Immature natural killer cell (primary cell): ENCODE data around the gene RRP1B. TPM values are rescaled to one million over a fixed set of nuclear protein-coding genes. Genes with fewer than 3 reads are reported as not detected.

Experiments
- DNase-seq, 3 donors: peaks; one replicate each; pipeline ENCODE4 v3.0.0; 2022; ENCODE audit warnings: mixed read lengths in 1 of 3
- H3K27ac Mint-ChIP-seq, 6 donors: one replicate each; pipeline ENCODE4 v1.8.0; 2020; ENCODE audit warnings: mixed read lengths in 6 of 6, mild to moderate bottlenecking in 5 of 6, inconsistent platforms in 4 of 6, moderate library complexity in 3 of 6
- H3K27me3 Mint-ChIP-seq, 3 donors: one replicate each; pipeline ENCODE4 v1.8.0; 2020 to 2021; ENCODE audit warnings: low read depth in 3 of 3, mild to moderate bottlenecking in 3 of 3, mixed read lengths in 3 of 3, moderate library complexity in 3 of 3, inconsistent platforms in 1 of 3
- H3K36me3 Mint-ChIP-seq, 3 donors: one replicate each; pipeline ENCODE4 v1.8.0; 2020; ENCODE audit warnings: mixed read lengths in 3 of 3, inconsistent platforms in 2 of 3, mild to moderate bottlenecking in 2 of 3
- H3K4me1 Mint-ChIP-seq, 2 donors: one replicate each; pipeline ENCODE4 v1.8.0; 2020; ENCODE audit warnings: inconsistent platforms in 2 of 2, mild to moderate bottlenecking in 2 of 2, mixed read lengths in 2 of 2, moderate library complexity in 1 of 2
- H3K4me3 Mint-ChIP-seq, 5 donors: one replicate each; pipeline ENCODE4 v1.8.0; 2020; ENCODE audit warnings: mild to moderate bottlenecking in 5 of 5, mixed read lengths in 5 of 5, inconsistent platforms in 3 of 5, moderate library complexity in 3 of 5
- H3K9me3 Mint-ChIP-seq, 6 donors: one replicate each; pipeline ENCODE4 v1.8.0; 2020; ENCODE audit warnings: mild to moderate bottlenecking in 6 of 6, mixed read lengths in 6 of 6, inconsistent platforms in 4 of 6, moderate library complexity in 3 of 6
- polyA plus RNA-seq, 3 donors: library from polyadenylated mRNA; unstranded; fragments of 300-500 nt; fragmentation: Illumina TruSeq; gene quantifications; one replicate each; pipeline ENCODE4 v1.2.3, GENCODE V29; 2021

Gene RRP1B
- polyA plus RNA-seq, 3 donors from 2014 or later = 4.9 to 31.0 (median 10.2) TPM

- no peaks in the 10 kb centered on the region for H3K9me3 Mint-ChIP-seq
- no peak overlapping the region for H3K4me3 Mint-ChIP-seq
- no peak overlapping the region for H3K27ac Mint-ChIP-seq
- peaks cover 0 to 11% (median 10%) of the 10 kb centered on the region in 3 donors for H3K27me3 Mint-ChIP-seq
- no peaks in the 10 kb centered on the region for H3K4me1 Mint-ChIP-seq
- DNase-seq = no peak
- peaks cover 0 to 6% (median 3%) of the 10 kb centered on the region in 3 donors for H3K36me3 Mint-ChIP-seq
These were observed 31.8 kb upstream of the RRP1B start for GRCh38 chr21:43627527-43627926.

DNA sequence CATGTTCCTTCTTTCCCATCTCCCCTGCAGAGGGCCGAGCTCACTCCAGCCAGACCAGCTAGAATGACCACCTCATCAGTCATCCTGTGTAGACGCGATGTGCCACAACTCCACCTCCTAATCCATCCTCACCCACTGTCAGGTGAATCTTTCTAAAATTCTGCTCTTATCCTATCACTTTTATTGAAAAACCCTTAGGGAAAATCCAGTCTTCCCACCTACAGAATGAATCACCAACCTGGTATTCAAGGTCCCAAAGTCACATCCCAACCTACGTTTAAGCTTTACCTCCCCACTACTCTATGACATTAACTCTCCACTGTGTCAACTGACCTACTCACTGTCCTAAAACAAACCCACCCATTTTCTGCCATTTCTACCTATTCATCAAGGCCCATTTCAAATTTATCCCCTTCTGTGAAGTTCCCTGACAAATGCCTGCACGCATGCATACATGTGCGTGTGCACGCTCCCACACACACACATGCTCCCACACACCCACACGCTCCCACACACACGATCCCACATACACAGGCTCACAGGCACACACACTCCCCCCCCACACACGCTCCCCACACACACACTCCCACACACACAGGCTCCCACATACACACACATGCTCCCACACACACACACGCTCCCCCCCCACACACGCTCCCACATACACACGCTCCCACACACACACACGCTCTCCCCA is 27.8 kb upstream of the RRP1B start:
- peaks cover 0 to 3% (median 0%) of the 10 kb centered on the region in 3 donors for H3K27me3 Mint-ChIP-seq
- H3K36me3 Mint-ChIP-seq = peaks cover 0 to 6% (median 3%) of the 10 kb centered on the region in 3 donors
- DNase-seq = no peak
- no peaks in the 10 kb centered on the region for H3K4me1 Mint-ChIP-seq
- H3K27ac Mint-ChIP-seq = no peak overlapping the region
- H3K4me3 Mint-ChIP-seq = no peak overlapping the region
- H3K9me3 Mint-ChIP-seq = no peaks in the 10 kb centered on the region

GRCh38 chr21:43632373-43632905 is 26.9 kb upstream of the RRP1B start:
- H3K27ac Mint-ChIP-seq = no peak overlapping the region
- H3K4me3 Mint-ChIP-seq = no peak overlapping the region
- H3K9me3 Mint-ChIP-seq = no peaks in the 10 kb centered on the region
- DNase-seq = no peak
- H3K36me3 Mint-ChIP-seq = peaks cover 0 to 6% (median 3%) of the 10 kb centered on the region in 3 donors
- peaks cover 0 to 3% (median 0%) of the 10 kb centered on the region in 3 donors for H3K27me3 Mint-ChIP-seq
- no peaks in the 10 kb centered on the region for H3K4me1 Mint-ChIP-seq

GRCh38 chr21:43634618-43635017 is 24.7 kb upstream of the RRP1B start:
- no peaks in the 10 kb centered on the region for H3K9me3 Mint-ChIP-seq
- peaks cover 0 to 6% (median 3%) of the 10 kb centered on the region in 3 donors for H3K36me3 Mint-ChIP-seq
- no peak overlapping the region for H3K4me3 Mint-ChIP-seq
- H3K27me3 Mint-ChIP-seq = no peaks in the 10 kb centered on the region
- DNase-seq = no peak
- H3K4me1 Mint-ChIP-seq = no peaks in the 10 kb centered on the region
- H3K27ac Mint-ChIP-seq = no peak overlapping the region

- Mint-ChIP-seq H3K9me3 (no peaks in the 10 kb centered on the region), H3K27me3 (no peaks in the 10 kb centered on the region), H3K36me3 (peaks cover 0 to 6% (median 3%) of the 10 kb centered on the region in 3 donors), H3K27ac (no peak overlapping the region), H3K4me3 (no peak overlapping the region), H3K4me1 (no peaks in the 10 kb centered on the region)
- no peak for DNase-seq
These were observed 23.9 kb upstream of the RRP1B start for GRCh38 chr21:43635436-43635835.

- no peak for DNase-seq
- no peak overlapping the region for H3K27ac Mint-ChIP-seq
- no peaks in the 10 kb centered on the region for H3K9me3 Mint-ChIP-seq
- H3K27me3 Mint-ChIP-seq = no peaks in the 10 kb centered on the region
- no peak overlapping the region for H3K4me3 Mint-ChIP-seq
- H3K36me3 Mint-ChIP-seq = no peaks in the 10 kb centered on the region
- H3K4me1 Mint-ChIP-seq = no peaks in the 10 kb centered on the region
These were observed 21.7 kb upstream of the RRP1B start for GRCh38 chr21:43637530-43638158.

DNA sequence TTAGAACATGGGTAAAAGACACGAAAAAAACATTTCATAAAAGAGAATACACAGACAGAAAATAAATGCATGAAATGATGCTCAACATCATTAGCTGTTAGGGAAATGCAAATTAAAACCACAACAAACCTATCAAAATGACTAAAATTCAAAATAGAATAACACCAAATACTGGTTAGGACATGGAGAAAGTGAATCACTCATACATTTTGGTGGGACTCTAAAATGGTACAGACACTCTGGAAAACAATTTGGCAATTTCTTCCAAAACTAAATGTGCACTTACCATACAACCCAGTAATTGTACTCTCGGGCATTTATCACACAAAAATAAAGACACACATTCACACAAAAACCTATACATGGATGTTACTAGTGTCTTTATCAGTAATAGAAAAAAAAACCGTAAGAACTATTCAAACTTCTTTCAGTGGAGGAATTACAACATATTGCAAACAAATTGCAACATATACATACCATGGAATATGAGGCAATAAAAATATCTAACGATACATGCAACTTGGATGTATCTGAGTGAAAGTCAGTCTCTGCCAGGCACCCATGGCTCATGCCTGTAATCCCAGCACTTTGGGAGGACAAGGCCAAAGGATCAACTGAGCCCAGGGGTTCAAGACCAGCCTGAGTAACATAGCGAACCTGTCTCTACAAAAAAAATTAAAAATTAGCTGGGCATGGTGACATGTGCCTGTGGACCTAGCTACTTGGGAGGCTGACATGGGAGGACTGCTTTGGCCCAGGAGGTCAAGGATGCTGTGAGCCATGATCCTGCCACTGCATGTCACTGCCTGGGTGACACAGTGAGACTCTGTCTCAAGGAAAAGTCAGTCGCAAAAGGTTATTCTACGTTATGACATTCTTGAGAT is 19.6 kb upstream of the RRP1B start:
- H3K4me3 Mint-ChIP-seq = no peak overlapping the region
- H3K4me1 Mint-ChIP-seq = no peaks in the 10 kb centered on the region
- no peak for DNase-seq
- H3K27ac Mint-ChIP-seq = no peak overlapping the region
- no peaks in the 10 kb centered on the region for H3K9me3 Mint-ChIP-seq
- H3K36me3 Mint-ChIP-seq = no peaks in the 10 kb centered on the region
- H3K27me3 Mint-ChIP-seq = peaks cover 0 to 2% (median 0%) of the 10 kb centered on the region in 3 donors

- Mint-ChIP-seq H3K27ac (no peak overlapping the region), H3K9me3 (no peaks in the 10 kb centered on the region), H3K4me1 (peaks cover 0 to 2% of the 10 kb centered on the region in 2 donors), H3K36me3 (no peaks in the 10 kb centered on the region), H3K4me3 (no peak overlapping the region), H3K27me3 (peaks cover 0 to 2% (median 0%) of the 10 kb centered on the region in 3 donors)
- DNase-seq = no peak
These were observed 19.0 kb upstream of the RRP1B start for GRCh38 chr21:43640400-43640799.

- Mint-ChIP-seq H3K36me3 (no peaks in the 10 kb centered on the region), H3K4me1 (peaks cover 13 to 16% of the 10 kb centered on the region in 2 donors), H3K27ac (no peak overlapping the region), H3K9me3 (no peaks in the 10 kb centered on the region), H3K27me3 (peaks cover 0 to 4% (median under 1%) of the 10 kb centered on the region in 3 donors), H3K4me3 (no peak overlapping the region)
- no peak for DNase-seq
These were observed 16.2 kb upstream of the RRP1B start for GRCh38 chr21:43643193-43643592.

DNA sequence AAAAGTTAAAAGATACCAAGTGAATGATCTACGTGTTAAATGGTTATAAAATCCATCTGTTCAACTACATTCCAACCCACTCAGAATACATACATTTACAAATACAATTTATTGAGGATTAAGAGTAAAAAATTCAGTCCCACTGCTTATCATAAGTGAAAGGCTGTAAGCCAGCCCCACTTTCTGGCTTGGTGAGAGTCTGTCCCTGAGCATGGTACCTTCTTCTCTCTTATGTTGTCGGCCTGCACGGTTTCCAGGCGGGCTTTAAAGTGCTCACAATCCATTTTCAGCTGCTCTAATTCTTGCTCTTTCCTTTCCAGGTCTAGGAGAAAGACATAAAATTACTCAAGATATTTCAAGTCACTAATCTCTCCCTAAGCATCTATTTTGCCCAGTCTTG is 15.3 kb upstream of the RRP1B start:
- peaks cover 13 to 16% of the 10 kb centered on the region in 2 donors for H3K4me1 Mint-ChIP-seq

GRCh38 chr21:43644609-43645008 is 14.8 kb upstream of the RRP1B start:
- Mint-ChIP-seq H3K36me3 (no peaks in the 10 kb centered on the region), H3K27ac (peak overlapping the region in 1 of 6 donors; percentile 8), H3K27me3 (peaks cover 2 to 4% (median 4%) of the 10 kb centered on the region in 3 donors), H3K4me1 (peaks cover 13 to 16% of the 10 kb centered on the region in 2 donors), H3K4me3 (no peak overlapping the region), H3K9me3 (no peaks in the 10 kb centered on the region)
- no peak for DNase-seq

More for the DNA sequence above, 15.3 kb upstream of the RRP1B start:
- Mint-ChIP-seq H3K9me3 (no peaks in the 10 kb centered on the region), H3K27me3 (peaks cover 2 to 4% (median 4%) of the 10 kb centered on the region in 3 donors), H3K4me3 (no peak overlapping the region), H3K36me3 (no peaks in the 10 kb centered on the region), H3K27ac (peak overlapping the region in 1 of 6 donors; percentile 8)
- no peak for DNase-seq

GRCh38 chr21:43645136-43645891 is 14.0 kb upstream of the RRP1B start:
- H3K27me3 Mint-ChIP-seq = peaks cover 2 to 7% (median 4%) of the 10 kb centered on the region in 3 donors
- H3K27ac Mint-ChIP-seq = peak overlapping the region in 4 of 6 donors; percentile 48 to 68 (median 58)
- no peaks in the 10 kb centered on the region for H3K36me3 Mint-ChIP-seq
- H3K4me3 Mint-ChIP-seq = peak overlapping the region in 2 of 5 donors; percentile 14 to 36
- H3K9me3 Mint-ChIP-seq = no peaks in the 10 kb centered on the region
- H3K4me1 Mint-ChIP-seq = peaks cover 13 to 16% of the 10 kb centered on the region in 2 donors
- DNase-seq = no peak

GRCh38 chr21:43645976-43646375 is 13.4 kb upstream of the RRP1B start:
- Mint-ChIP-seq H3K36me3 (no peaks in the 10 kb centered on the region), H3K27ac (peak overlapping the region in 1 of 6 donors; percentile 56), H3K4me3 (no peak overlapping the region), H3K27me3 (peaks cover 2 to 7% (median 4%) of the 10 kb centered on the region in 3 donors), H3K9me3 (no peaks in the 10 kb centered on the region), H3K4me1 (peaks cover 13 to 16% of the 10 kb centered on the region in 2 donors)
- DNase-seq = no peak
